B cell (primary cell): ENCODE results near the gene CHST11.

Experiments
- CTCF ChIP-seq: fragments of 200-600 bp; IDR thresholded peaks from one replicate; pipeline ENCODE4 v1.8.0; 2022; ENCODE audit warnings: antibody characterized with exemption, mild to moderate bottlenecking
- EZH2 ChIP-seq: IDR thresholded peaks from 2 replicates; pipeline ENCODE4 v1.6.1; 2012; ENCODE audit warnings: borderline replicate concordance, low read depth, mild to moderate bottlenecking, moderate library complexity, low read length; ENCODE audit not compliant: insufficient read depth, poor library complexity, severe bottlenecking

- TF ChIP-seq CTCF: no peak
- TF ChIP-seq EZH2: no peak
Measured at GRCh38 chr12:104685366-104685765, 228.6 kb downstream of the CHST11 start.
